LNCaP clone FGC (cell line): Measurements from ENCODE around the gene ANO2.

Experiments used
- DNase-seq: peaks from one replicate; pipeline ENCODE4 v3.0.0-alpha.2; 2011; ENCODE audit warnings: low read depth
- H3K4me3 ChIP-seq: 2 replicates; pipeline ENCODE4 v1.5.1; 2011; ENCODE audit warnings: mild to moderate bottlenecking, low read depth, low read length, control low read depth
- TF ChIP-seq, protein P1 (sequence below): IDR thresholded peaks from 2 replicates; pipeline ENCODE4 v1.5.1; 2012; ENCODE audit warnings: mild to moderate bottlenecking; ENCODE audit not compliant: control insufficient read depth, insufficient read depth; ENCODE audit errors: extremely low read depth

Gene ANO2

DNA sequence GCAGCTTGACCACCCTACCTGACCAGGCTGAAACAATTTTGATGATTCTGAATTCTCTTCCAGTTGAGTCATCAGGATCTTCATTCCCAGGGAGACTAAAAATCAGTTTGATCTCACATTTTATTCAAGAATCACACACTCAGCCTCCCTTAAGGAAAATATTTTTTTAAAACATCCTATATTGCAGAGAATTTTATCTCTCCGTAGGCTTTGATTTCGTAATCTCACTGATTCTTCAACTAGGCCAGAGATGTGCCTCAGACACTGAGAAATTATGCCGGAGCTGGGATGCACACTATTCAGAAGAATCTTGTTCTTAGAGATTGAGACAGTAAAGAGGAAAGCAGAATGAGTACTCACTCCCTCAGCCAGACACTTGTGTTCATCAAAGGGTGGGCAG lies 7.0 kb upstream of the ANO2 start:
- TF ChIP-seq, protein P1, sequence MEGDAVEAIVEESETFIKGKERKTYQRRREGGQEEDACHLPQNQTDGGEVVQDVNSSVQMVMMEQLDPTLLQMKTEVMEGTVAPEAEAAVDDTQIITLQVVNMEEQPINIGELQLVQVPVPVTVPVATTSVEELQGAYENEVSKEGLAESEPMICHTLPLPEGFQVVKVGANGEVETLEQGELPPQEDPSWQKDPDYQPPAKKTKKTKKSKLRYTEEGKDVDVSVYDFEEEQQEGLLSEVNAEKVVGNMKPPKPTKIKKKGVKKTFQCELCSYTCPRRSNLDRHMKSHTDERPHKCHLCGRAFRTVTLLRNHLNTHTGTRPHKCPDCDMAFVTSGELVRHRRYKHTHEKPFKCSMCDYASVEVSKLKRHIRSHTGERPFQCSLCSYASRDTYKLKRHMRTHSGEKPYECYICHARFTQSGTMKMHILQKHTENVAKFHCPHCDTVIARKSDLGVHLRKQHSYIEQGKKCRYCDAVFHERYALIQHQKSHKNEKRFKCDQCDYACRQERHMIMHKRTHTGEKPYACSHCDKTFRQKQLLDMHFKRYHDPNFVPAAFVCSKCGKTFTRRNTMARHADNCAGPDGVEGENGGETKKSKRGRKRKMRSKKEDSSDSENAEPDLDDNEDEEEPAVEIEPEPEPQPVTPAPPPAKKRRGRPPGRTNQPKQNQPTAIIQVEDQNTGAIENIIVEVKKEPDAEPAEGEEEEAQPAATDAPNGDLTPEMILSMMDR: no peak
- DNase-seq: no peak
- H3K4me3 ChIP-seq: no peak overlapping the region

DNA sequence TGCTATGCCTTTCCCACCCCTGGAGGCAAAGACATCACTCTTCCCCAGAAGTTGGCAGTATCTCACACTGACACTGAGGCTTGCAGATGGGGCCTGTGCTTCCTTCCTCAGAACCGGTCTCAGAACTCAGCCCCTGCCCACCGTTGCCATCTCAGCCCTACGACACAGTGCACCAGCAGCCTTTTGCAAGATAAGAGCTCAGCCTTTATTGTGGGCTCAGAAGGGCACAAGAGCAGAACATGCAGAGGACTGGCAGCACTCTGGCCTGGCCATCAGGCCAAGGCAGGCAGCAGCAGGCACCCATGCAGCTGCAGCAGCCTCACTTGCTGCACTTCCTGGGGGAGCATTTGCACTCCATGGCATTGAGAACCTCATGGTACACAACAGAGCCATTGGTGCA lies 3.6 kb upstream of the ANO2 start:
- DNase-seq: no peak
- no peak overlapping the region for H3K4me3 ChIP-seq
- TF ChIP-seq, protein P1: no peak

DNA sequence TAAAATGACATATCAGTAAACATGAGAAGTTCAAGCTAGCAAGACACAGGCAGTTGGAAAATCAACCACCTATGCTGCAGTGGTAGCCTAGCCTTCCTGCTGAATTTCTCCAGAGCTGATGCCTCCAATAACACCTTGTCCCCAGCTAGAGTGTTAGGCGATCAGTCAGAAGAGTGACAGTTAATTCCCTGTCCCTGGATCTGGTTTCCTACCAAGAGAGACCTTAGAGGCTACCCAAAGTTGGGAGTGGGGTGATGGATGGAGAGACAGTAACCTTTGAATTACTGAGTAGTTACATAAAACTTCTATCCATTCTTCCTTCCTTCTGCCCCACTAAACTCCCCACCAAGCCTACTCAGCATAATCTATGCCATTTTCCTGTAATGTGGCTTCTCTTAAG lies 1.9 kb upstream of the ANO2 start:
- TF ChIP-seq, protein P1: no peak
- DNase-seq: no peak
- no peak overlapping the region for H3K4me3 ChIP-seq

DNA sequence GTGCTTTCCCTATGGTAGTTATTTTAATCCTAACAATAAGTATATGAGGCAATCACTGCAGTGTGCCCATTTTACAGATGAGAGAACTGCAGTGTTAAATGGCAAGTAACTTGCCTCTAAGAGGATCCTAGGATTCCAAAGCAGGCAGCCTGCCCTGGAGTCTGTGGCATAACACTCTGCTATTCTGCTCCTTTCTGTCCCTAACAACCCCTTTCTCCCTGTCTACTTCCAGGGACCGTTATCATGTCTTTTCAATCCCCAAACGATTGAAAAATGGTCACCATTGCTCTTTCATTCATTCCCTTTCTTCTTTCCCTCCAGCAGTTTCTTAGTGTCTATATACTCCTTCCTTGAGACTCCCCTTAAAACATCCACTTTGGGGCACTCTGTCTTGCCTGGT lies 1.3 kb upstream of the ANO2 start:
- TF ChIP-seq, protein P1: no peak
- no peak overlapping the region for H3K4me3 ChIP-seq

DNA sequence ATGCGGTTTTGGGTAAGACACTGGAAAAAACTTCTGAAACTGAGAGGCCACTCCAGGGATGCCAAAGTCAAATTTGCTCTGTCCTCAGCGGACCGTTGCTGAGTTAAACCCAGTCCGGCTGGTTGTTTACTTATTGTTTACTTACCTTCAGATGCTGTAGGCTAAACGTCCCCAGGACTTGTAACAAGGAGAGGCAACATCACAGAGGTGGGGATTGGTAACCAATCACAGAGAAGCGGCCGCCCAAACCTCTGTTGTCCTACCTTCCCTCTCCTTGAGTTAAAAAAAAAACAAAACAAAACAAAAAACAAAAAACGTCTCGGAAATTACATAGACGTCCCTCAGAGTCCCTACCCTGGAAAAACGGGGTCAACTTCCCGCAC lies 380 bp downstream of the ANO2 start:
- peak; percentile 38 for DNase-seq
- TF ChIP-seq, protein P1: no peak

More for the DNA sequence above, 1.3 kb upstream of the ANO2 start:
- DNase-seq: no peak

DNA sequence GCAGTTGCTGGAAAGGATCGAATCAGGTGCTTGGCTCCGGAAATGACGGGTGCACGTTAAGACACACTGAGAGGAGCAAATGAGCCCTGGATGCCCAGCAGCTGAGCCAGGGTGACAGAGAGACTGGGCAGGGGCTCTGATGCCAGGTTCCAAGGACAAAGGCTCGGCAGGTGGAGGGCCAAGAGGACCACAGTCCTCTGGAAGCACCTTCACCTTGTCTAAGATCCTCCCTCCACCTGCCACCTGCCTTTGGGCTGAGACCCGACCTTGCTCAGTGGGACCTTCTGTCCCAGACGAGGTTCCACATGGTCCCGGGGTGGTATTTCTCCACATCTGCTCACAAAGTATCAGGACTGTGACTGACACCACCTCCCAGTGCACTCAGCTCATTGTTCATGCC lies 1.0 kb downstream of the ANO2 start:
- H3K4me3 ChIP-seq: no peak overlapping the region
- DNase-seq: no peak
- TF ChIP-seq, protein P1: no peak

More for the DNA sequence above, 380 bp downstream of the ANO2 start:
- H3K4me3 ChIP-seq: peak overlapping the region; percentile 58

DNA sequence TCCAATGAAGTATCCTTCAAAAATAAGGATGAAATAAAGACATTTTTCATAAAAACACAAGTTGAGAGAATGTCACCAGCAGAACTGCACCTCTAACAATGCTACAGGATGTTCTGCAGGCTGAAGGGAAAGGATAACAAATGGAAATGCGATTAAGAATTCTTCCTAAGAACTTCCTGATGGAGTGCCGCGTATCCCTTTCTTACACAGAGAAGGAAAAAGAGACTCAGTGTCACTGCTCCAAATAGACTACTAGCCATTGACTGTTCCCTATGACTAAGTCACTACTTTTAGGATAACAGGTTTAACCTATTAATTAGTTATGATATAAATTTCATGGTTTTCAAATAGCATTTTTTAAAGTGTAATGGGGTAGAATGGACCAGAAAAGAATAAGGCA lies 3.2 kb downstream of the ANO2 start:
- TF ChIP-seq, protein P1: no peak
- no peak overlapping the region for H3K4me3 ChIP-seq
- DNase-seq: no peak
